Upper lobe of left lung (tissue), 6 donors: ENCODE results near the gene NYNRIN. TPM values are rescaled to one million over a fixed set of nuclear protein-coding genes. Genes with fewer than 3 reads are reported as not detected.

ENCODE experiments used
- ATAC-seq, 2 donors: fragments of 200-7000 bp; cut with Tn5 transposase; one replicate each; pipeline ENCODE4 v1.9.1; 2022; ENCODE audit warnings: mild to moderate bottlenecking in 2 of 2, moderate library complexity in 2 of 2; ENCODE audit not compliant: low FRiP score in 2 of 2
- DNase-seq, 2 donors: peaks; one replicate each; pipeline ENCODE4 v3.0.0-alpha.2; 2019 to 2020
- H3K27ac ChIP-seq, 4 donors: fragments of 200-600 bp; sonication (generic); one replicate each; pipeline ENCODE4 v1.5.1; 2016 to 2019
- H3K27me3 ChIP-seq, 4 donors: fragments of 200-600 bp; sonication (generic); one replicate each; pipeline ENCODE4 v1.5.1; 2017 to 2019
- H3K36me3 ChIP-seq, 4 donors: fragments of 200-600 bp; sonication (generic); one replicate each; pipeline ENCODE4 v1.5.1; 2016 to 2019
- H3K4me1 ChIP-seq, 4 donors: fragments of 200-600 bp; sonication (generic); one replicate each; pipeline ENCODE4 v1.5.1; 2018 to 2019
- H3K4me3 ChIP-seq, 4 donors: fragments of 200-600 bp; sonication (generic); one replicate each; pipeline ENCODE4 v1.5.1; 2017 to 2019; ENCODE audit warnings: mild to moderate bottlenecking in 2 of 4, moderate library complexity in 1 of 4
- H3K9me3 ChIP-seq, 4 donors: fragments of 200-600 bp; sonication (generic); one replicate each; pipeline ENCODE4 v1.5.1; 2018 to 2019
- EP300 ChIP-seq, 4 donors: sonication (generic); formaldehyde crosslinking; IDR thresholded peaks; one replicate each; pipeline ENCODE4 v1.5.1; 2017; ENCODE audit warnings: antibody characterized with exemption in 4 of 4, control low read depth in 2 of 4
- POLR2A ChIP-seq, 4 donors: fragments of 450-650 bp; IDR thresholded peaks; one replicate each; pipeline ENCODE4 v1.5.1; 2016 to 2017; ENCODE audit warnings: antibody characterized with exemption in 4 of 4, mild to moderate bottlenecking in 2 of 4
- POLR2AphosphoS5 ChIP-seq, 2 donors: sonication (generic); formaldehyde crosslinking; IDR thresholded peaks; one replicate each; pipeline ENCODE4 v1.5.1; 2017; ENCODE audit warnings: antibody characterized with exemption in 2 of 2
- WGBS, 2 donors: methylation state at CpG; one replicate each; pipeline ENCODE4 v1.1.5; 2017 to 2018; 5-methylcytosine and 5-hydroxymethylcytosine counted together
- total RNA-seq, 6 donors: library from RNA; depleted of rRNA in 4 of 6; stranded (reverse); fragments of >200 nt in 4 of 6; gene quantifications; one replicate each; pipeline versions ENCODE4 v1.1.0 to v1.2.1, GENCODE V29; 2016 to 2021
- TF ChIP-seq, protein P1 (sequence below), 6 experiments: fragments of 450-650 bp in 4 of 6; fragments of 200-600 bp in 2 of 6; sonication (generic) in 2 of 6; IDR thresholded peaks; one replicate each; pipeline ENCODE4 v1.5.1; 2016 to 2019; ENCODE audit warnings: antibody characterized with exemption in 6 of 6
- donor health status: DM: no; HTN: no; CAD: no; lungs with moderate emphysema.
- donor health status: DM: no; HTN: yes; CAD: no; lungs with severe emphysema.

NYNRIN gene
- total RNA-seq, 6 donors from 2014 or later = 5.5 to 18.7 (median 14.4) TPM

DNA sequence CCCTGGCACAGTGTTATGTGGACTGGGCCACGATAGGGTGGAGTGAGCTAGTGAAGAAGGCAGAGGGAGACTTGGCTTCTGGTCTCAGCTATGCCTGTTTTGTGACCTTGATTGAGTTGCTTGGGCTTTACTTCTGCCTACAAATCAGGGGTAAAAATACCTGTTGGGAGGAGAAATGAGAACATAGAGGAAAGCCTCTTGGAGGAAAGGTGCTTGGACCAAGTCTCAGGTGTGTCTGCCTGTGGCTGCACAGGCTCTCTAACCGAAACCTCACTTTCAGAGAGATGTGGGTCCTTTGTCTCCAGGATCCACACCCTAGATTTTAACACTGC is 38.9 kb downstream of the NYNRIN start:
- Histone ChIP-seq H3K9me3 (no peaks in the 10 kb centered on the region), H3K27me3 (no peaks in the 10 kb centered on the region), H3K4me3 (no peak overlapping the region), H3K36me3 (peaks cover 26 to 83% (median 58%) of the 10 kb centered on the region in 4 donors), H3K4me1 (peaks cover 38 to 63% (median 48%) of the 10 kb centered on the region in 4 donors), H3K27ac (peak overlapping the region in 3 of 4 donors; percentile 63 to 95 (median 82))
- ATAC-seq (no peak), DNase-seq (no peak)
- TF ChIP-seq, protein P1, sequence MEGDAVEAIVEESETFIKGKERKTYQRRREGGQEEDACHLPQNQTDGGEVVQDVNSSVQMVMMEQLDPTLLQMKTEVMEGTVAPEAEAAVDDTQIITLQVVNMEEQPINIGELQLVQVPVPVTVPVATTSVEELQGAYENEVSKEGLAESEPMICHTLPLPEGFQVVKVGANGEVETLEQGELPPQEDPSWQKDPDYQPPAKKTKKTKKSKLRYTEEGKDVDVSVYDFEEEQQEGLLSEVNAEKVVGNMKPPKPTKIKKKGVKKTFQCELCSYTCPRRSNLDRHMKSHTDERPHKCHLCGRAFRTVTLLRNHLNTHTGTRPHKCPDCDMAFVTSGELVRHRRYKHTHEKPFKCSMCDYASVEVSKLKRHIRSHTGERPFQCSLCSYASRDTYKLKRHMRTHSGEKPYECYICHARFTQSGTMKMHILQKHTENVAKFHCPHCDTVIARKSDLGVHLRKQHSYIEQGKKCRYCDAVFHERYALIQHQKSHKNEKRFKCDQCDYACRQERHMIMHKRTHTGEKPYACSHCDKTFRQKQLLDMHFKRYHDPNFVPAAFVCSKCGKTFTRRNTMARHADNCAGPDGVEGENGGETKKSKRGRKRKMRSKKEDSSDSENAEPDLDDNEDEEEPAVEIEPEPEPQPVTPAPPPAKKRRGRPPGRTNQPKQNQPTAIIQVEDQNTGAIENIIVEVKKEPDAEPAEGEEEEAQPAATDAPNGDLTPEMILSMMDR (IDR thresholded peaks at IDR 0.05) = no peak
- TF ChIP-seq POLR2AphosphoS5 (IDR thresholded peaks at IDR 0.05) (no peak), EP300 (IDR thresholded peaks at IDR 0.05) (no peak), POLR2A (IDR thresholded peaks at IDR 0.05) (no peak)
- 52 to 74% methylated on average over 2 of the region's 2 CpGs for WGBS, 2 donors

DNA sequence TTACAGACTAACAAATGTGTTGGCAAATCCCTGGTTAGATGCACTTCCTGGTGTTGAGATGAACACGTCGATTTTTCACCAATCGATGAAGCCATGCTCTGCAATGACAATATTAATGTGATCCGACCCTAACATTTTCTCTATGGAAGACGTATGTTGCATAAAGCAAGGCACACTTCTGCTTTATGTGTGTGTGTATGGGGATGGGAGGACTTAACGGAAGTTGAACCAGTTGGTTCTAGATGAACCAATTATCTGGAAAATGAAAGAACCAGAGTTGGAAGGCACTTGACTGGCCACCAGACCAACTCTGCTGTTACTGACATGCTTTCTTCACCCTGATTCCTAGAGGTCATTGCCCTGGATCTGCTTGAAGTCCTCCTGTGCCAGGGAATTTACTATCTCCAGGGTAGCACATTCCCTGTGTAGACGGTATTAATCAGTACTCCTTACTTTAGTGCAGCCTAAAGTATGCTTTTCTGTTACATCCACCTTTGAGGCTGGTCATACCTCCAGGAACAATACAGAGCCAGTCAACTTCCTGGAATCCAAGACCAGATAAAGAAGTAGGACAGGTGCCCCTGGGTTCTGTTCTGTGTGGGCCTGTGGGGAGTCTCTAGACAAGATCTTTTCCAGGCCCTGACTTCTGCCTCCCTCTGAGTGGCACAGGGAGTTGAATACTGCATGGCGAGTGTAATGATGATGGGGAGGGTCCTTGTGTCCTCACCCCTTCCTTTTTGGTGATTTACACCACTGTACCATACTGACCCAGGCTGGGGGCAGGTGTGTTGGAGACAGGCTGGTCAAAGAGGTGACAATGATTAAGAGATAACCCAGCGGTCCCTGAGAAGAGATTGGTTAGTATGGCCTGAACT is 39.7 kb downstream of the NYNRIN start:
- H3K4me3 ChIP-seq = no peak overlapping the region
- no peak for DNase-seq
- H3K9me3 ChIP-seq = no peaks in the 10 kb centered on the region
- H3K4me1 ChIP-seq = peaks cover 42 to 66% (median 48%) of the 10 kb centered on the region in 4 donors
- no peak for TF ChIP-seq EP300 (IDR thresholded peaks at IDR 0.05)
- TF ChIP-seq, protein P1 (IDR thresholded peaks at IDR 0.05) = no peak
- no peak for TF ChIP-seq POLR2A (IDR thresholded peaks at IDR 0.05)
- no peak for TF ChIP-seq POLR2AphosphoS5 (IDR thresholded peaks at IDR 0.05)
- peaks cover 20 to 75% (median 53%) of the 10 kb centered on the region in 4 donors for H3K36me3 ChIP-seq
- WGBS, 2 donors = 60% methylated on average over 9 of the region's 9 CpGs
- ATAC-seq = no peak
- H3K27ac ChIP-seq = peak overlapping the region in 3 of 4 donors; percentile 29 to 95 (median 82)
- H3K27me3 ChIP-seq = no peaks in the 10 kb centered on the region

DNA sequence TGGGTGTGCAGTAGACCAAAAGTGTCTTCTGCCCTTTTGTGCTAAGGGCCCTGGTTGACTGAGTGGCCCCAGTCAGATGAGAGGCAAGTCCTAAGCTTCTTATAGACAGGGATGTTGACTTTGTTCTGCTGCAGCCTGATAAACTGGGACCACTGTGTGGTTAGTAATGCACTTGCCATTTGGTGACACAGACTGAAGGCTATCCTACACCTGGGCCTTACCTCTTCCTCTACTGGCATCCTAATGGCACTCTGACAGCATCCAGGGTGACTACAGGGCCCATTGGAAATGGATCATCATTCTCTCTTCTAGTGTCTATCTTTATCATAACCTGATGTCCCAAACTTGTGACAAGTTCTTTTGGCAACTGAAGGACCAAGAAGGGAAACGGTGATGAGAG is 40.5 kb downstream of the NYNRIN start:
- WGBS, 2 donors = 54% methylated on average over 1 of the region's 1 CpG

DNA sequence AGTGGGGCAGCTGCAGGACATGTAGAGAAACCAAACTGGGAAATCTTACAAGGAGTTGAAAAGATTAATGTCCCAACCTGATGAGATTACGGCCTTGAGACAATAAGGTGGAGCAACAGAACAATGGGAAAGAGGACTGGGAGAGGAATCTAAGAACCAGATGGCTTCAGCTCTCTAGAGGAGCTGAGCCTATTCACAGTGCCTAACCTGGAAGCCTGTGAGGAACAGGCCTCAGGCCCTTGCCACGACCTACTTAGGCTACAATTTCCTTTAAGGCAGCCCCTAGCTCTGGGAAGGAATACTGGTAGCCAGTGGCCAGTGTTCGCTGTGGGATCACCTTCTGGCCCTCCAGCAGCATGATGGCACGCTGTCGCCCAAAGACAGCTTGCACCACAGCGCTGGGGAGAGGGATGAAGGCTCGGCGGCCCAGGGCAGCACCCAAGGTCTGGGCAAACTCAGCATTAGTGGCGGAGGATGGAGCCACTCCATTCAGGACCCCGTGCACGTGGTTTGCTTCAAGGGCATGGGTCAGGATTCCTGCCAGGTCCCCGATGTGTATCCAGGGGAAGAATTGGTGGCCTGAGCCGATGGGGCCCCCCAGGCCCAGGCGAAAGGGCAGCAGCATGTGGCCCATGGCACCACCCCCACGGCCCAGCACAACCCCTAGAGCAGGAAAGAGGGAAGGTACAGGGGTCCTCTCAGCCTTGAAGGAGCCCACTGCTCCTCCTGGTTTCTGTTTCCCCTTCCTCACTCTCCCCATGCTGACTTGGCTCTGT is 41.2 kb downstream of the NYNRIN start:
- peak overlapping the region in 2 of 4 donors; percentile 82 to 95 for H3K27ac ChIP-seq
- H3K4me3 ChIP-seq = no peak overlapping the region
- 81 to 84% methylated on average over 13 to 14 of the region's 15 CpGs for WGBS, 2 donors
- DNase-seq (peak in 1 of 2 donors; percentile 60), ATAC-seq (no peak)
- no peaks in the 10 kb centered on the region for H3K9me3 ChIP-seq
- H3K36me3 ChIP-seq = peaks cover 13 to 60% (median 46%) of the 10 kb centered on the region in 4 donors
- H3K27me3 ChIP-seq = no peaks in the 10 kb centered on the region
- peaks cover 43 to 68% (median 48%) of the 10 kb centered on the region in 4 donors for H3K4me1 ChIP-seq
- TF ChIP-seq EP300 (IDR thresholded peaks at IDR 0.05) (no peak), POLR2A (IDR thresholded peaks at IDR 0.05) (peak in 1 of 4 donors; percentile 22)

More for the DNA sequence above, 40.5 kb downstream of the NYNRIN start:
- Histone ChIP-seq H3K4me3 (no peak overlapping the region), H3K27me3 (no peaks in the 10 kb centered on the region), H3K4me1 (peaks cover 43 to 68% (median 48%) of the 10 kb centered on the region in 4 donors), H3K27ac (peak overlapping the region in 2 of 4 donors; percentile 82 to 95), H3K36me3 (peaks cover 13 to 68% (median 47%) of the 10 kb centered on the region in 4 donors), H3K9me3 (no peaks in the 10 kb centered on the region)
- no peak for ATAC-seq
- DNase-seq = no peak
- no peak for TF ChIP-seq POLR2A (IDR thresholded peaks at IDR 0.05)
- TF ChIP-seq EP300 (IDR thresholded peaks at IDR 0.05) = no peak
- TF ChIP-seq, protein P1 (IDR thresholded peaks at IDR 0.05) = no peak
- no peak for TF ChIP-seq POLR2AphosphoS5 (IDR thresholded peaks at IDR 0.05)
